NCI-H748 (cell line): Measurements from ENCODE around the gene PRPH2.

Experiments used
- DNase-seq: peaks from one replicate; lab custom pipeline; 2025; ENCODE audit not compliant: unreplicated experiment; lab: John Stamatoyannopoulos, UW

PRPH2 gene

GRCh38 chr6:42722497-42722896 lies at the start of gene PRPH2:
Gene PRPH2, minus strand, starts transcription at chr6:42722597. Its CDS starts 263 bp downstream, at chr6:42722334.
- no peak for DNase-seq

GRCh38 chr6:42771741-42772100 lies 49.3 kb upstream of the PRPH2 start:
- DNase-seq: peak; percentile 57

- DNase-seq: no peak
Measured at GRCh38 chr6:42769836-42770235, 47.4 kb upstream of the PRPH2 start.

GRCh38 chr6:42769051-42769450 lies 46.7 kb upstream of the PRPH2 start:
- DNase-seq: no peak

- no peak for DNase-seq
Measured at GRCh38 chr6:42766163-42766670, 43.8 kb upstream of the PRPH2 start.

- DNase-seq: no peak
Measured at GRCh38 chr6:42764911-42765648, 42.7 kb upstream of the PRPH2 start.

GRCh38 chr6:42762950-42763349 lies 40.6 kb upstream of the PRPH2 start:
- no peak for DNase-seq

- DNase-seq: no peak
Measured at GRCh38 chr6:42762426-42762859, 40.0 kb upstream of the PRPH2 start.

GRCh38 chr6:42761287-42762067 lies 39.1 kb upstream of the PRPH2 start:
- DNase-seq: no peak

GRCh38 chr6:42758756-42759430 lies 36.5 kb upstream of the PRPH2 start:
- DNase-seq: no peak

- no peak for DNase-seq
Measured at GRCh38 chr6:42756722-42757121, 34.3 kb upstream of the PRPH2 start.

GRCh38 chr6:42754759-42755158 lies 32.4 kb upstream of the PRPH2 start:
- DNase-seq: no peak

GRCh38 chr6:42751055-42751454 lies 28.7 kb upstream of the PRPH2 start:
- no peak for DNase-seq

GRCh38 chr6:42748203-42748898 lies 26.0 kb upstream of the PRPH2 start:
- DNase-seq: no peak

- DNase-seq: peak; percentile 98
Measured at GRCh38 chr6:42746463-42747391, 24.3 kb upstream of the PRPH2 start.

- peak; percentile 99 for DNase-seq
Measured at GRCh38 chr6:42745640-42746462, 23.5 kb upstream of the PRPH2 start, which contains the start of gene TBCC. Gene TBCC, minus strand, starts transcription at chr6:42746103. Its CDS starts 30 bp downstream, at chr6:42746073.

GRCh38 chr6:42745083-42745639 lies 22.8 kb upstream of the PRPH2 start:
- peak; percentile 54 for DNase-seq

GRCh38 chr6:42744351-42744893 lies 22.0 kb upstream of the PRPH2 start:
- no peak for DNase-seq
